Liver (tissue), 9 donors: Measurements from ENCODE around the gene ADAMTS3. TPM values are rescaled to one million over a fixed set of nuclear protein-coding genes. Genes with fewer than 3 reads are reported as not detected.

Experiments
- DNase-seq: peaks from one replicate; pipeline ENCODE4 v3.0.0-alpha.2; 2017; ENCODE audit warnings: low spot score
- H3K27ac ChIP-seq, 2 donors: one replicate each; pipeline ENCODE4 v1.7.0; 2013; ENCODE audit warnings: inconsistent platforms in 2 of 2, low read length in 2 of 2, control low read depth in 1 of 2, low read depth in 1 of 2, mild to moderate bottlenecking in 1 of 2
- H3K27me3 ChIP-seq, 4 donors: one replicate each; pipeline versions ENCODE4 v1.6.1 to v1.7.0; 2013; ENCODE audit warnings: low read length in 3 of 4, inconsistent platforms in 1 of 4, mild to moderate bottlenecking in 1 of 4, moderate library complexity in 1 of 4; ENCODE audit not compliant: control insufficient read depth in 4 of 4, insufficient read depth in 4 of 4
- H3K36me3 ChIP-seq, 4 donors: one replicate each; pipeline versions ENCODE4 v1.6.1 to v1.7.0; 2013; ENCODE audit warnings: low read length in 3 of 4, mild to moderate bottlenecking in 3 of 4, low read depth in 1 of 4, moderate library complexity in 1 of 4; ENCODE audit not compliant: control insufficient read depth in 4 of 4, insufficient read depth in 3 of 4
- H3K4me1 ChIP-seq, 4 donors: one replicate each; pipeline versions ENCODE4 v1.6.1 to v1.7.0; 2013; ENCODE audit warnings: low read length in 3 of 4, mild to moderate bottlenecking in 3 of 4, moderate library complexity in 1 of 4; ENCODE audit not compliant: control insufficient read depth in 4 of 4, insufficient read depth in 4 of 4
- H3K4me3 ChIP-seq, 3 donors: one replicate each; pipeline versions ENCODE4 v1.6.1 to v1.7.0; 2013; ENCODE audit warnings: low read length in 3 of 3, control low read depth in 1 of 3, low read depth in 1 of 3, mild to moderate bottlenecking in 1 of 3
- H3K9ac ChIP-seq, 2 donors: one replicate each; pipeline ENCODE4 v1.7.0; 2013; ENCODE audit warnings: low read length in 2 of 2, mild to moderate bottlenecking in 2 of 2, moderate library complexity in 2 of 2, control low read depth in 1 of 2, low read depth in 1 of 2
- H3K9me3 ChIP-seq, 4 donors: one replicate each; pipeline versions ENCODE4 v1.6.1 to v1.7.0; 2013; ENCODE audit warnings: low read length in 3 of 4; ENCODE audit not compliant: control insufficient read depth in 4 of 4
- EGR1 ChIP-seq, 2 donors: IDR thresholded peaks; 2 replicates each; pipeline ENCODE4 v1.6.1; 2016 to 2018; ENCODE audit warnings: antibody characterized with exemption in 2 of 2, low read depth in 2 of 2
- GABPA ChIP-seq, 2 donors: IDR thresholded peaks in 1 of 2; conservative IDR thresholded peaks in 1 of 2; 2 replicates each; pipeline ENCODE4 v1.6.1; 2016; ENCODE audit warnings: antibody characterized with exemption in 2 of 2, mild to moderate bottlenecking in 1 of 2, moderate library complexity in 1 of 2
- NR2F2 ChIP-seq: IDR thresholded peaks from 2 replicates; pipeline ENCODE4 v1.6.1; 2016; ENCODE audit warnings: antibody characterized with exemption
- RXRA ChIP-seq, 2 donors: IDR thresholded peaks; 2 replicates each; pipeline ENCODE4 v1.6.1; 2017 to 2018; ENCODE audit warnings: antibody characterized with exemption in 2 of 2, mild to moderate bottlenecking in 1 of 2
- SP1 ChIP-seq: IDR thresholded peaks from 2 replicates; pipeline ENCODE4 v1.6.1; 2018; ENCODE audit warnings: antibody characterized with exemption, mild to moderate bottlenecking
- TAF1 ChIP-seq: conservative IDR thresholded peaks from 2 replicates; pipeline ENCODE4 v1.6.1; 2016; ENCODE audit warnings: antibody characterized with exemption, mild to moderate bottlenecking
- YY1 ChIP-seq: IDR thresholded peaks from 2 replicates; pipeline ENCODE4 v1.6.1; 2016; ENCODE audit warnings: antibody characterized with exemption, mild to moderate bottlenecking
- polyA plus RNA-seq, 2 donors: library from polyadenylated mRNA; stranded (reverse) in 1 of 2; unstranded in 1 of 2; fragments of 200-250 nt in 1 of 2; fragments of >200 nt in 1 of 2; fragmentation: Nextera tagmentation in 1 of 2; extraction: Ambion mirVana in 1 of 2; gene quantifications; one replicate each; pipeline versions ENCODE4 v1.2.1 to v1.2.3, GENCODE V29; 2013 to 2015
- total RNA-seq, 2 donors: library from RNA; depleted of rRNA; stranded (reverse); fragments of >200 nt; gene quantifications; one replicate each; pipeline ENCODE4 v1.2.3, GENCODE V29; 2014
- donor health status: healthy.
- donor health status: healthy.
- donor health status: healthy.
- donor health status: healthy.
- donor health status: healthy.

The ADAMTS3 gene
- total and polyA plus RNA-seq, 4 donors, result 0.12 to 1.9 (median 0.25) TPM; not detected in 1

- TF ChIP-seq SP1 (no peak), YY1 (no peak), EGR1 (IDR thresholded peaks at IDR 0.05; ENCODE audit: low read depth in 2 of 2) (no peak), RXRA (IDR thresholded peaks at IDR 0.05) (no peak), TAF1 (no peak), NR2F2 (no peak), GABPA (IDR thresholded peaks at IDR 0.05 in 1 of 2, conservative IDR thresholded peaks at IDR 0.05 in 1 of 2) (no peak)
- no peak for DNase-seq
- H3K4me1 ChIP-seq, result no peaks in the 10 kb centered on the region
- H3K9me3 ChIP-seq, result no peaks in the 10 kb centered on the region
- H3K27ac ChIP-seq, result no peak overlapping the region
- no peaks in the 10 kb centered on the region for H3K36me3 ChIP-seq
- H3K4me3 ChIP-seq, result no peak overlapping the region
- no peaks in the 10 kb centered on the region for H3K27me3 ChIP-seq
- no peak overlapping the region for H3K9ac ChIP-seq
Measured at GRCh38 chr4:72239487-72240116, 329.4 kb downstream of the ADAMTS3 start.
